Smooth muscle cell of the brain vasculature (primary cell): ENCODE results near the gene ZFHX2.
A peak's percentile ranks its signal among the peaks of the same experiment; 100 is the strongest.

Experiments used
- DNase-seq: peaks from one replicate; pipeline ENCODE4 v3.0.0-alpha.2; 2012; ENCODE audit warnings: low read depth, low spot score

ZFHX2 gene

DNA sequence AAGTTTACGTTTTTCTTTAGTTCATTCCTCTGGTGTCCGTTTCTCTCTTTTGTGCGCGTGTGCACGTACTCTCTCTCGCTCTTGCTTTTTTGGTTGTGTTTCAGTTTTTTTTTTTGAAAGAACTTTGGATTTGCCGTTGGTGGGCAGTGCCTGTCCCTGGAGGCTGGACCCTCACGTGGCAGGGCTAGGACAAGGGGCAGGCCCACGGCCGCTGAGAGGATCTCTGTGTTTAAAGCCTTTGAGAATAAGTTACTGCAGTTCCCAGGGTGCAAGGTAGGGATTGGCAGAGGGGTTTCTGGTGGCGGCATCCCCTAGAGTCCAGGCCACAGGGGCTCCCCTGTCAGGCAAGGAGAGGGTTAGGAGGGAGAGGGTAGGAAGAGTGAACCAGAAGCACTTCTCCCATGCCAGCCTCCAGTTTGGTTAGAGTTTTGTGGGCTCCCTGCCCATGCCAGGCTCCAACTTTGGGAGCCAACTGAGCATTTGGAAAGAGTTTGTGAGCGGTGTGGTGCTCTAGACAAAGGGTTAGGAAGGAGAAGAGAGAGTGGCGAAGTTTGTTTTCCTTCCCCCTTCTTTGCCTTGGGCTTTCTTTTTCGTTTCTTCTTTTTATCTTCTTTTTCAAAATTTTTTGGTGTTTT is 30.5 kb downstream of the ZFHX2 start:
- no peak for DNase-seq

DNA sequence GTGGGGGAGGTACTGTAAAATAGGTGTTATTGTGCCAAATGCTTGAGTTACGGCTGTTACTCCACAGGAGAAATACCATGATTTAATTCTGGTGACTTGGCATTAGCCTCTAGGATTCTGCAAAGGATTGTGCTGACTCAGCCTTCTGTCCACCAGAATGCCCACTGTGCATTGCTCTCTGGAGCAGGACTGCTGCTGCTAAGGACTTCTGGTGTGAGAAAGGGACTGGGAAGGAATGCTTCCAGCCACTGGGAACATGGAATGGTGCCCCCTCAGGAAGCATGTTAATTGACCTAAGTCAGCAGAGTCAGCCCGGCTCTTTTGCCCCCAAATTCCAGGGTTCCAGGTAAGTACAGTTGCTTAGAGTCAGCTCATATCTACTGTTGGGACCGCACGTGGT is 32.9 kb downstream of the ZFHX2 start:
- no peak for DNase-seq

DNA sequence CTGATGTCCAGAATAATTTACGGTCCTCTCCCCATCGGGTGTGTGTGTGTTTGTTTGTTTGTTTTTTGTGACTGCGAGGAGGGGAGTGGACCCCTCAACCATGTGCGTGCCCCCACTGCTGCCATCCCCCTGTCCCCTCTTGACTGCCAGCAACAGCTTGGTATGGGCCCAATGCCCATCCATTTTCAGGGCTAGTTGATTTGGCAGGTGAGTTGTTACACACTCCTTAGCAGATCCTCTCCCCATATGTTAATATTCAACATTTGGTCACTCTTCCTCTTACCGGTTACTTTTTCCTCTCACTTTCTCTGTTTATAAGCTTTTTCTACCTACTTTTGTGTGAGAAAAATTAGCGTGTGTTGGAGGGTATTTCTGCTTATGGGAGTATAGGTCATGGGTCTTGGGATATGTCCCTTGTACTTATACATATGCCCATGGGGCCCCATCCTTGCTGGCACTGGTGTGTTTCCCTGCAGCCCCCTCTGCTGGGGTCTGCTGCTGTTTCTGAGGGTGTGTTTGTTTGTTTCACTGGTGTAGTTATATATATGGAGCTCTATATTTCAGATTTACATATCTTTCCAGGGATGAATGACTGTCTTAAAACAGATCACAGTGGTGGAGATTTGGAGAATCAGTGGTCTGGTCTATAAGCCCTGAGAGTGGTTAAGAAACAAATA is 33.8 kb downstream of the ZFHX2 start:
- no peak for DNase-seq

DNA sequence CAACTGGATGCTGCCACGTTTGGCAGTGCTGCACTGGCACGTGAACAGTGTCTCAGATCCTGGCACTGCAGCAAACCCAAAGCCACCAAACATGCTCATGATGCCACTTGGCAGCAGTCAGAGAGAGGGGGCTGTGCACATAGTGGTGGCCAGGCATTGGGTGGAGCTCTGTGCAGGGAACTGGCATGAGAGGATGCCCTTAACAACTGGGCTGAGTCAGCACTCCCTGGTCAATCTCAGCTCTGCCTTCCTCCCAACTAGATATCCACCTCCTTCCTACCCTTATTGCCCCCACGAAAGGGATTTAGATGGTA is 37.0 kb downstream of the ZFHX2 start:
- DNase-seq = no peak

DNA sequence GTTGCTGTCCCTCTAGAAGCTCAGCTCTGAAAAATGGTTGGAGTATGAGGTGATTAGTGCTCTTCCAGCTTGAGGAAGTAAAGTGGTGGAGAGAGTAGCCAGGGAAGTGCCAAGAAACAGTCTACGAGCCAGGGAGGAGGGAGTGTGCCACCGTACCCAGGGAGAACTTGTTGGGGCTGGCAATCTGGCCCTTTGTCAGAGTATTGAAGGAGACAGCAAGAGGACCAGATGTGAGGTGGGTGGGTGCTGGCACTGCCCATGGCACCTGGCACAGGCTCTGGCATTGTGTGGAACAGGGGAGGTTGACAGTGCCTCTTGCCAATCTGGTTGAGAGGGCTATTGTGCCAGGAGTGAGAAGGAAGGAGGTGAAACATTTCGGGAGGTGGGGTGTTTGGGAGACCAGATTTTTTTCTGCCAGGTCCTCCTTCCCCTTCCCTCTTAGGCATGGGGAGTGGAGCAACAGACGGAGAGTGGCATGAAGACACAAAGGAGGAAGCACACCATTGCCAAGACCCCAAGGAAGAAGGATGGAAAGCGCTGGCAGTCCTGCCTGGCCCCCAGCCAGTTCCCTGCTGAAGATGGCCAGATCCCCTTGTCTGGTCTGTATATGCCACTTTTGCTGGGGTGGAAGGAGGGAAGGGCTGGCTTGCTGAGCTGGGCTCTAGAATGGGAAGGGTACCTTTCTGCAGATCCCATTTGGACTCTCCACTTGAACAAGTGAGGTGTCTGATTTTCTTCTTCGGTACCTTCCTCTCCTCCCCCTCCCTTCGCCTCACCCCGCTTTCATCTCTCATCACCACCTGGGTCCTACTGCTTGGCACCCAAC is 37.5 kb downstream of the ZFHX2 start:
- DNase-seq = no peak

DNA sequence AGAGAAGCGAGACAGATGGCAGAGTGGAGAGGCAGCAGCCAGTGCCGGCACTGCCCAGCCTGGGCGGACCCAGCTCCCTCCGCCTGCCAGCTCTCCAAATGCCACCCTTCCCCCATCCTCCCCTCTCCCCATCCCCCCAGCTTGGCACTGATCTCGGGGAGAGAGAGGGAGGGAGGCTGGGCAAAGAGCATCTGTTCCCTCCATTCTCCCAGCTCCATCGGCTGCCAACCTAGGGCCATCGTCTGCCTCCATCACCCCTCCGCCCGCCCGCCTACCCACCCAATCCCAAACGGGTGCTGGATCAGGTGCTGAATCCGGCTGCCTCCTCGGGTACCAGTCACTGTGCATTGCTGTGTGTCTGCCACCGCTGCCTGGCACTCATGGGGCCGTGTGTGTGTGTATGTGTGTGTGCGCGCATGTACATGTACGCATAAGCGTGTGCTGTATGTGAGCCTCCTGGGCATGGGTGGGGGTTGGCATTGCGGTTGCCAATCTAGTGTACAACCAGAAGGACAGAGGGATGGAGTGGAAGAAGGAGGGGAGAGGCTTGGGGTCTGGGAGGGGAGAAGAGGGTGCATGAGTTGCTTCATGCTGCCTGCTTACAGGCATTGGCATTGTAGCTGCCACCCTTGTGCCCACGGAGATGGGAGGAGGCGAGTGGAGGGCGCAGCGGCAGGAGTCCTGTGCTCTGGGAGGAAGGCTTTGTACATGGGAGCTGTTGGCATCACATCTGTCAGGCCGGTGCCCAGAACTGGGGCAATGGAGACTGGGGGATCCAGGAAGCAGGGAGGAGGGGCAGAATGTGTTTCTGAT is 38.4 kb downstream of the ZFHX2 start:
- DNase-seq = no peak

DNA sequence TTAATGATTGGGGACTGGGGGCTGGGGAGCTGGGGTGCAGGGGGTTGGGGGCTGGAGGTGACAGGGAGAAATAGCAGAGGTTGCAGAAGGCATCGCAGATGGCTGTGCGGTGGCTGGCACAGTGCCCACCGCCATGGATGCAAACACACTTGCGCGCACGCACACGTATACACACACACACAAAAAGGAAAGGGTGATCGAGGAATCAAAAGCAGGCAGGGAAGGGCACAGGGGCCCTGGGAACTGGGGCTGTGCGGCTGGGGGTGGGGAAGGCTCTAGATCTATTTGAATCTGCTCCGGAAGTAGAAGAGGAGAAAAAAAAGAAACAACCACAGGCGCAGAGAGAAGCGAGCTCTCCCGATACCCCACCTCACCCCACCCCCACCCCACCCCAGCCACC is 39.4 kb downstream of the ZFHX2 start:
- DNase-seq = no peak

DNA sequence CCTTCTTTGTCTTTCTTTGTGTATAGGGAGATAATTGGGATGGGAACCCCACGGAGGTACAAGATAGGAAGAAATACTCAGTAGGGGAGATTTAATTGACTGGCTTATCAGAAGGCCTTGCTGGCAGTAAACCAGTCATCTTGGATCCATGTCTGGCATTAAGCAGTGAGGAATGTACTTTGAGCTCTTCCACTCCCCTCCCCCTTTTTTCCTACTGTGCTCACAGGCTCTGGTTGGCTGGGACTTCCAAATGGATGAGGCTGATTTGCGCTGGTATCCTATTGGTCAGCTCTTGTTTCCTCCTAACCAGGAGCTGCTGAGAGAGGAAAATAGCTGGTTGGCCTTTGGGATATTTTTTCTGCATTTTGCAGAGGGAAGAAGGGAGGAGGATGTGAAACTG is 57.3 kb downstream of the ZFHX2 start:
- no peak for DNase-seq

DNA sequence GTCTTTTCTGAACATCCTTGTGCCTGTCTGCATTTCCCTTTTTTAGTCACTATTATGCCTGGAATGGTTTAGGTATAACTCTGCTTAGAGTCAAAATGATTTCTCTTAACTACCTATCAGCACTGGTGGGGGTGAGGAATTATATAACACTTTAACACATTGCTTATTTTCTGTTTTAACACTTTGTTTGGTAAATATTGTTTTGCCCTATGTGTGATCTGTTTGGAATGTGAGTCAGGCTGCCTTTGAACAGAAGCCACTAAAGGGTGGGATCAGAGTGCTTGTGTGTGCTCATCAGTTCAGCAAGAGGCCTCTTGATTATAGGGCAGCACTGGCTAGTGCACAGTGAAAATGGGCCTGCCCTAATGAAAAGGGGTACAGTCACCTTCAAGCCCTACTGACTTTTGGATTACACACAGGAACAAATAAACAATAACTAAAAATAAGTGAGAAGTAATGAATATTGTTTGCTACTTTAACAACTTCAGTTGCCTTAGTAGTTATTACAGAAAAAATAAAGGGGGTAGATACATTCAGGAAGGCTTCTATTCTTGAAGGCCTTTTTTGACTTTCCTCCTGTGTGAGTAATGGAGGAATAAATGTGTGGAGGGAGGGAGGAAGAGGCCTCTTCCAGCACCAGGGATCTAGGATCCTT is 58.8 kb downstream of the ZFHX2 start:
- DNase-seq = no peak

DNA sequence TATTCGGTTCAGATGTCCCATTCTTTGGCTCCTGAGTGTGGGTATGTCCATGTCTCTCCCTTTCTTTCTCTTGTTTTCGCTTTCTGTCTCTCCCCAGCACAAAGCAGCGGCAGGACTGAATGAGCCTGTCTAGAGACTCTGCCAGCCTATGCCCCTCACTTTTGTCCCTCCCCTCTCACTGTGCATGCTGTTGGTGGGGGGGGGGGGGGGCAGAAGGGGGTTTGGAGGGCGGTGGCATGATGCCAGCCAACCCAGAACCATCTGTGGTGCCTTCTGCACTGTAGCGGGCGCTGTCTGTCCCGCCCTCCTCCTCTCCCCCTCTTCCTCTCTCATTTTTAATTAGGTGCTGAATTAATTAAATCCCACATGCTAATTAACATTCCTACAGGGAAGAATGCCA is 64.3 kb downstream of the ZFHX2 start:
- DNase-seq = no peak

DNA sequence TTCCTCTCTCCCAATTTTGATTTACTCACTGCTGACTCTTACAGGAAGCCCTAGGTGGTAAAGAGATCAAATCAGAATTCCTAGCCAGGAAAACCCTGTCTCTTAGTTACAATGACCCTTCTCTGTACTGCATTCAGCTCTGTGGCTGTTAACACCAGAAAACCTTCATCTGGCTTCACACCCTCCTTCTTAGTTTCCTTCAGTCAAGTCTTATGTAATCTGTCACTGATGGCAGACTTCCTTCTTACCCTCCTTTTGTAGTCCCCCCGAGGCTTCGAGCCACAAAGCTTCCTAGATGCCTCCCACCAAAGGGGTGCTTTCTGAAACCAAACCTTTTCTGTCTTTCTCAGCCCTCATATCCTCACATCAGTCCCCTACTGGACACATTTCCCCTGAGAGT is 65.5 kb downstream of the ZFHX2 start:
- DNase-seq = no peak

DNA sequence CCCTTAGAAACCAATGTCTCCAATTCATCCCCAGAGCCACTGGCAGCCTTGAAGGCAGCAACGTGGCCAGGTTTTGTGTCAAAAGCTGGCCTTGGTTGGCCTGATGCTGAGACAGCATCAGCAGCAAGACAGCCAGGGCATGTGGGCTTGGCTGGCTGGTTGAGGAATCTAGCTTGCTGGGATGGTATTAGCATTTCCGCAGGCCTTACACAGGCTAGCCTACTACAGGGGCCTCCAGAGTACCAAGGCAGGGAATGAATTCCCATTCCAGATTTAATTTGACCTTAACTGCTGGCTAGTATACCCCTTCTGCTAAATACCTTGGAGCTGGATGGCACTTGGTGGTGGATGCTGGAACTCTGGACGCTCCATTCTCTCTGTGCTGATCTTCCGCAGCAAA is 66.2 kb downstream of the ZFHX2 start:
- no peak for DNase-seq

DNA sequence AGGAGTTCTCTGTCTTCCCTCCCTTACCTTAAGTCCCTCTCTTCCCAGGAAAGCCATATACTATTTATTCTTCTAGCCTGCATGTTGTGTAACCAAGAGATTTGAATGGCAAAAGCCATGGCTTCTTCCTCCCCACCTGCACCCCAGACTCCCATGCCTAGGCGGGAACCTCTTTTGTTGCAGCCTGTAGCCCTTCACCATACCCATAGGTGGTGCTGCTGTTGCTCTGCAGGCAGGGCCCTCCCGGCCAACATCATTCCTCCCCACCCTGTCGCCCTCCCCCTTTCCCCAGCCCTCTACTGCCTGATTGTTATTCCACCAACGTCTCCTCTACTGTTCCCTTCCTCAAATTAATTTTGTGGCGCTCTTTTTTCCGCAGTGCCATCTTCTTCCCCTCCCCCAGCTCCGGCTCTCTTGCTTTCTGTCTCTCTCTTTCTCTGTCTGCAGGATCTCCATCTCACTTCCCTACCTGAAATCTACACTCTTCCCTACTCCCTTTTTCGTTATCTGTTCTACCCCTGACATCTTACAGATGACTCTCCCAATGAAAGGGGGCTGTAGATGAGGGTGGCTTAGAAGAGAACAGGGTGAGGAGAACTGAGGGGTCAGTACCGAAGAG is 68.2 kb downstream of the ZFHX2 start:
- no peak for DNase-seq

DNA sequence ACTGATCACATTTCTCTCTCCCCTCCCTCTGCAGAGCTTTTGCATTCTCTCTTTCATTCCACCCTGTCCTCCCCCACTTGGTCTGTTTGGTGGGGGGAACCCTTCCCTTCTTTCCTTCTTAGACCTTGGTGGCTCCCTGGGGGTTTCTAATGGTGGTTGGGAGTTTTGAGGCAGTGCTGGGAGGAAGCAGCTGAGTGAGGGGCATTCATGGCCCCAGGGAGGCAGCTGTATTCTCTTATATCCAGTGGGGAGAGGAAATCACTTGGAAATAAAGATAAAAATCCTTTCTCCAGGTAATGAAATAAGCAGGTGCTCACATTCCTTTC is 68.8 kb downstream of the ZFHX2 start:
- DNase-seq = no peak

DNA sequence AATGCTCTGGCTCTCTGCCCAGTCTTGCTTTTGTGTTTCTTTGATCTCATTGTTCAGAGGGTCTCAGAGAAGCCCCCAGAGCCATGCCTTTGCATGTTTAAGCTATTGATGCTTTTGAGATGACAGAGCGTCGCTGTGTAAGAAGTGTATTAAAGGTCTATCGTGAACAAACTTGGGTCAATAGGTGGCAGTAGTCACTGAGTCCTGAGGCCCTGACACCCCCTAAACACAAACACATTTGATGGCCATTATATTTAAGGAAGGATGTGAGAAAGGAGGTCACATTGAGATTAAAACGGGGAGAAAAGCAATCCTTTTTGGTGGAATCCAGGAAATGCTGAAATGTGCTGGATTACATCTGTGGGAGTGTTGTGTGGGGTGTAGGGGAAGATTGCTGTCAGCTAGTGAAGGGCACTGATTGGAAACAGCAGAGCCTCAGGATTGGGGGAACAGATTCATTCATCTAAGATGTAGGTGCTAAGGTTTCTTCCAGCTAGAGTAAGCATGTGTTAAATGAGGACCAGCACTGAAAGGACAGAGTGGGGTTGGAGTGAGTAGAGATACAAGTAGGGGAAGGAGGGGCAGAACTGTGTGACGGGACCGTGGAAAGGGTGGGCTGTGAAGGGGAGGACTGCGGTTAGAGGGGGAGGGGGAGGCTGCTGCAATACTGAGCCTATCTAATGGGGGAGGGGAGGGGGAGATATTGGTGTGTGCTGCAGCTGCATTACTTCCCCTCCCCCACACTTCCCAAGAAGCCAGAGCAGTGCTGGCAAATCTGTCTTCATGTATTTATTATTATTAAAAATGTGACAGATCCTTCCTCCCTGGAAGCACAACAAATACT is 69.4 kb downstream of the ZFHX2 start:
- no peak for DNase-seq

DNA sequence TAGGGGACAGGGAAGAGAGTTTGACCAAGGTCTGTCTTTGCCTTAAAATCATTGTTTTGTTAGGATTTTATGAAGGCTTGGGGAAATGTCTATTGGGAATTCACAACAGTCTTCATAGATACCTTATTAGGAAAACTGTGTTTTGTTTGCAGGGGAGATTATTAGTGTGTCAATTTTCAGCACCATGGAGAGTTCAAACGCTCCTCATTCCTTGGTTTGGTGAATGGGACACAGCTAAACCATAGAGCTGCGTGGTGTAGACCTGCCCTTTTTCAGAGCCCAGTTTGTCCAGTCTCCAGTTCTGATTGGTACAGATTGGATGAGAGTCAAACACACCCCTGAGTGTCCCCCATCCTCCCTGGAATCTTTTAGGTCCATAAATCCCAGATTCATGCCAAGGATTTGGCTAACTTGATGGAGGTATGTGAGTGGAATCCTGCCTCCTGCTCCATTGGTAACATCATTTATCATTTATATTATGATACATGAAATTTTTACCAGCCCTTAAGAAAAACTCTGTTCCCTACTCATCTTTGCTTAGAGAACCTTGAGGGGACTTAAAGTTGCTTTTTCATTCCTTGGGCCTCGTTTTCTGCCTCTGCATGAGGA is 70.1 kb downstream of the ZFHX2 start:
- DNase-seq = no peak

DNA sequence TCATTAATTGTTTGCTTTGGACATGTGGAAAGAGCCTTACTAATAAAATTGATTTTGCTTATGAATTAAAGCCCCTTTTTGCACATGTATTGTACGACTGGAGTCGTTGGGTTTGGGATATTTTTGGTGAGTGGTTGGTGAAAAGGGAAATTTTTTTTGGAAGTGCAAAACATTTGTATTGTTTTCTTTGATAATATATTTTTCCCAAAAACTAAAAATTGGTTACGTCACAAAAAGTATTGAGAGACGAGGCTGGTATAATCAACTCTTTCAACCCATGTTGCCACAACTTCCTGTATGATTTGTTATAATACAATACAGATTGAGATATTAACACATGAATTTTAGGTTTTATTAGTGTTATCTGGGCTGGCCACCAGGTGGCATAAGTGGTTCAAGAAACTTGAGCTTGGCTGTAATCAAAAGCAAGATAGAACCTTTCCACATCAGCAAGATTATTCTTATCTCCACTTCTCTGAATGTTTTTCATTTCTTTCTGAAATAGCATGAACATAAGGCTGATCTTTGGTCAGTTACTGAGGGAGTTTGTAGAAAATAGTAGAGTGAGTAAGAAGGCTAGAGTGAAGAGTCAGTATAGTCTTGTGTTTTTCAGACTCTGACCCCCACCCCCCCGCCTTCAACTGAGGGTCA is 73.3 kb downstream of the ZFHX2 start:
- peak; percentile 28 for DNase-seq

DNA sequence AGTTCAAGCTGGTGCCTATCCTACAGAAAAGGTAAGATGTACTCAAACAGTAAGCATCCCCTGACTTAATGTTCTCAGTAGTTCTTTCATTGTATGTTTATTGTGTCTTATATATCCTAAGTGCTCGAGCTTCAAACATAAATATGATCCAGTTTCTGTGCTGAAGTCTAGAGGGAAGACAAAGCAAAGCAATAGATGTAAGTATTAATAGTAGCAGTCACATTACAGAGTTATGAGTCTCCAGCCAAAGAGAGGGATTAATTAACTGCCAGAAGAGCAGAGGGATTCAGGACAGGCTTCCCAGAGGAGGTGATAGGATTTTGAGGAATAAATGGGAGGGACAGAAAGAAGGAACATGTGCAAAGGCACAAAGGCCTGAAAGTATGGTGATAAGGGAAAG is 80.6 kb downstream of the ZFHX2 start:
- DNase-seq = no peak
